ENCODE measurements around the gene CIB2. TPM values are rescaled to one million over a fixed set of nuclear protein-coding genes. Genes with fewer than 3 reads are reported as not detected.

Gene CIB2
- total RNA-seq, 2 donors from 2014 or later = 6.8 to 14.6 TPM

DNA sequence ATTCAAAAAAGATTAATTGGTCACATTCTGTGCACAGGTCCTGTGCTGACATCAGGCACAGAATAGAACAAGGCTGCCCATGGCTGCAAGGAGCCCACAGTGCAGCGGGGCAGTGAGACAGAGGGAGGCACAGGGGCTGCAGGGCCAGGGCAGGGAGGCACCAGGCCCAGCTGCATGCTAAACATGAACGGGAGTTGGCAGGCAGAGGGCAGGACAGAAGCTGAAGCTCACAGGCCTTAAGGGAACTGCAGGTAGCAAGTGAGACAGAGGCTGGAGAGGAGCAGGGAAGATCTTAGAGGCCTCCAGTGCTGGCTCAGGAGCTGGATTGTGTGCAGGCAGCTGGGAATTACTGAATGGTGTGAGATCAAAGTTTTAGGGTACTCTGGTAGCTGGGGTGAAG, 44.1 kb upstream of the CIB2 start:
- Histone ChIP-seq H3K4me1 (no peaks in the 10 kb centered on the region), H3K4me3 (no peak overlapping the region), H3K36me3 (no peaks in the 10 kb centered on the region), H3K27ac (no peak overlapping the region), H3K9ac (ENCODE audit: low read depth in 2 of 2, low read length in 2 of 2) (no peak overlapping the region), H3K9me3 (no peaks in the 10 kb centered on the region), H3K27me3 (no peaks in the 10 kb centered on the region)
- intact Hi-C loops (cut with DNase I) = no loop called here
- TF ChIP-seq CTCF (IDR thresholded peaks at IDR 0.05) = no peak
- peak; percentile 17 for DNase-seq

DNA sequence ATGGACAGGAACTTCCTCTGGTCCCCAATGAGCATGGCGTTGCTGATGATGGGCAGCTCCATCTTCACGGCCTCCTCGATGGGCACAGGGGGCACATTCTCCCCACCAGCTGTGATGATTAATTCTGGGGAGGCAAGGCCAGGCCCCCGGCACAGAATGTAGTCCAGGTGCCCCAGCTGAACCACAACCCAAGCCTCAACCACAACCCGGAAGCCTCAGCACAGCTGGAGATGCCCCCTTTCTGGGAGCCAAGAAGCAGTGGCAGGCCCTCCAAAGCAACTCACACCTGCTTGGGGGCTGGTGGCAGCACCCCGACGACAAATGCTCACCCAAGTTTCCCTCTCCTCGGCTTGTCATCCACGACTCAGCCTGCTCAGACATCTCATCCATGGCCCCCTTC, 43.2 kb upstream of the CIB2 start:
- intact Hi-C loops (cut with DNase I) = no loop called here
- Histone ChIP-seq H3K27ac (no peak overlapping the region), H3K4me3 (no peak overlapping the region), H3K9ac (ENCODE audit: low read depth in 2 of 2, low read length in 2 of 2) (no peak overlapping the region), H3K27me3 (no peaks in the 10 kb centered on the region), H3K4me1 (no peaks in the 10 kb centered on the region), H3K9me3 (no peaks in the 10 kb centered on the region), H3K36me3 (no peaks in the 10 kb centered on the region)
- peak; percentile 13 for DNase-seq
- TF ChIP-seq CTCF (IDR thresholded peaks at IDR 0.05) = no peak

GRCh38 chr15:78171864-78172472, 40.7 kb upstream of the CIB2 start:
- Histone ChIP-seq H3K36me3 (no peaks in the 10 kb centered on the region), H3K9me3 (no peaks in the 10 kb centered on the region), H3K4me1 (no peaks in the 10 kb centered on the region), H3K27ac (no peak overlapping the region), H3K9ac (ENCODE audit: low read depth in 2 of 2, low read length in 2 of 2) (no peak overlapping the region), H3K27me3 (no peaks in the 10 kb centered on the region), H3K4me3 (no peak overlapping the region)
- no peak for TF ChIP-seq CTCF (IDR thresholded peaks at IDR 0.05)
- DNase-seq = peak; percentile 10
- intact Hi-C loops (cut with DNase I) = no loop called here

DNA sequence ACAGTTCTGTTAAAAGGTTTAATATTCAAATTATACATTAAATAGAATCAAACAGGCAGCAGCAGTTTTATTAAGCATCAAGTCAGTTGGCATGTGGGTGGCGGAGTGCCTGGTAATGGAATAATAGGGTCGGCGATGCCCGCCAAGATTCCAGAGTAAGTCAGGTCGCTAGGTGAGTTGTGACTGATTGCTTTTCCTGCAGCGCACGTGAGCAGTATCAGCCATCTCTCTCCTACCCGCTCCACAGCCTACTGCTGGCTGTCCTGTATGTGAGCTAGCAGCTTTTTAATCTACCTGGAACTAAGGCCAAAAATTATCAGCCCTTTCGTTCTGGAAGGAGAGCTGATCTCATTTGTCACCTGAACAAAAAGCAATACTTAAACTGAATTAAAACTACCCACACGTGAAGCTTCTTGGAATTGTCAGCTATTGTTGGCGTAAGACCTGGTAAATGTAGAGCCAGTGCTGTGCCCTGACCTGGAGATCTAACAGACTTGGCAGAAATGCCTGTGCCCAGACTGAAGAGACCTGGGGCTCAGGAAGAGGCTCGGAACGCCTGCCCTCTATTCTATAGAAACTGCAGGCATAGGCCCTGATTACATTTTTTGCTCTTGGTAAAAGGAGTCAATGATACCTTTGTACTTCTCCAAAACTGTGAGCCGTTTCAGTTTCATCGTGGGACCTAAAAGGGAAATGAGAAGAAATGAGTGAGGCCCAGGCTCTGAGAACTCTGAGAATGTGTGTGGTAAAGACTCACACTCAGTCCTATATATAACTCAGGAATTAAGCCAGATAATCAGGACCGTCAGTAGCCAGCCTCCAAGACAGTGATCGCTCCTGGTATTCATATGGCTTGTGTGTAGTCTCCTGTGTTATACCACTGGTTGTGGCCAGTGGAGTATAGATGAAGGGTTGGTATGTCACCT, 39.9 kb upstream of the CIB2 start:
- Histone ChIP-seq H3K27ac (no peak overlapping the region), H3K36me3 (no peaks in the 10 kb centered on the region), H3K27me3 (no peaks in the 10 kb centered on the region), H3K9ac (ENCODE audit: low read depth in 2 of 2, low read length in 2 of 2) (no peak overlapping the region), H3K9me3 (no peaks in the 10 kb centered on the region), H3K4me1 (no peaks in the 10 kb centered on the region), H3K4me3 (no peak overlapping the region)
- no peak for TF ChIP-seq CTCF (IDR thresholded peaks at IDR 0.05)
- peak; percentile 20 for DNase-seq
- intact Hi-C loops (cut with DNase I) = no loop called here

GRCh38 chr15:78168608-78169007, 37.4 kb upstream of the CIB2 start:
- no peak overlapping the region for H3K9ac ChIP-seq (ENCODE audit: low read depth in 2 of 2, low read length in 2 of 2)
- no peak overlapping the region for H3K27ac ChIP-seq
- H3K36me3 ChIP-seq = no peaks in the 10 kb centered on the region
- peak; percentile 14 for DNase-seq
- H3K4me3 ChIP-seq = no peak overlapping the region
- no peak for TF ChIP-seq CTCF (IDR thresholded peaks at IDR 0.05)
- no peaks in the 10 kb centered on the region for H3K9me3 ChIP-seq
- H3K27me3 ChIP-seq = no peaks in the 10 kb centered on the region
- intact Hi-C loops (cut with DNase I) = no loop called here
- H3K4me1 ChIP-seq = no peaks in the 10 kb centered on the region

All from colonic mucosa (tissue), 4 donors.